CD4-positive, alpha-beta T cell (primary cell): ENCODE data around the gene VWA5B2. TPM values are rescaled to one million over a fixed set of nuclear protein-coding genes. Genes with fewer than 3 reads are reported as not detected.

ENCODE experiments used
- ATAC-seq: fragments of 200-7000 bp; cut with Tn5 transposase; one replicate; pipeline ENCODE4 v1.10.0; 2022; ENCODE audit warnings: mild to moderate bottlenecking; ENCODE audit not compliant: poor library complexity
- CTCF ChIA-PET: fragments of 350-600 bp; sonication (Branson Sonifier 250); formaldehyde crosslinking; loops from one replicate; lab custom pipeline; 2021; ENCODE audit warnings: antibody characterized with exemption, inconsistent platforms; lab: Charles Lee
- POLR2A ChIA-PET: fragments of 350-600 bp; sonication (Branson Sonifier 250); formaldehyde crosslinking; loops from one replicate; lab custom pipeline; 2021; ENCODE audit warnings: antibody characterized with exemption, inconsistent platforms; lab: Charles Lee
- DNase-seq, 14 experiments: peaks; one replicate each; pipeline ENCODE4 v3.0.0-alpha.2; 2013 to 2020; ENCODE audit warnings: mixed read lengths in 2 of 14
- H3K27ac ChIP-seq, 2 donors: one replicate each; pipeline versions ENCODE4 v1.5.1 to v1.7.0; 2013; ENCODE audit warnings: low read length in 2 of 2, low read depth in 1 of 2, mild to moderate bottlenecking in 1 of 2
- H3K27me3 ChIP-seq, 2 experiments: 1 replicate in 1 of 2; 2 replicates in 1 of 2; pipeline versions ENCODE4 v1.6.1 to v1.7.0; 2013; ENCODE audit warnings: low read length in 2 of 2, control low read depth in 1 of 2, mild to moderate bottlenecking in 1 of 2, moderate library complexity in 1 of 2; ENCODE audit not compliant: insufficient read depth in 2 of 2, control insufficient read depth in 1 of 2
- H3K36me3 ChIP-seq: one replicate; pipeline ENCODE4 v1.6.1; 2013; ENCODE audit warnings: low read length, control low read depth; ENCODE audit not compliant: insufficient read depth
- H3K4me1 ChIP-seq: one replicate; pipeline ENCODE4 v1.6.1; 2013; ENCODE audit warnings: low read length, control low read depth; ENCODE audit not compliant: insufficient read depth
- H3K4me3 ChIP-seq: one replicate; pipeline ENCODE4 v1.5.1; 2013; ENCODE audit warnings: mild to moderate bottlenecking, low read length, moderate library complexity
- H3K9me3 ChIP-seq, 2 experiments: 1 replicate in 1 of 2; 2 replicates in 1 of 2; pipeline versions ENCODE4 v1.6.1 to v1.7.0; 2013; ENCODE audit warnings: low read length in 2 of 2, mild to moderate bottlenecking in 2 of 2, control low read depth in 1 of 2, moderate library complexity in 1 of 2; ENCODE audit not compliant: control insufficient read depth in 1 of 2, insufficient read depth in 1 of 2
- H3K27ac Mint-ChIP-seq: one replicate; pipeline ENCODE4 v1.8.0; 2020; ENCODE audit warnings: mixed read lengths
- H3K27me3 Mint-ChIP-seq: one replicate; pipeline ENCODE4 v1.8.0; 2021; ENCODE audit warnings: mixed read lengths
- H3K36me3 Mint-ChIP-seq: one replicate; pipeline ENCODE4 v1.8.0; 2021; ENCODE audit warnings: low read depth, mixed read lengths
- H3K4me1 Mint-ChIP-seq: one replicate; pipeline ENCODE4 v1.8.0; 2021; ENCODE audit warnings: low read depth, mixed read lengths
- H3K4me3 Mint-ChIP-seq: one replicate; pipeline ENCODE4 v1.8.0; 2020; ENCODE audit warnings: mild to moderate bottlenecking, mixed read lengths
- H3K9me3 Mint-ChIP-seq: one replicate; pipeline ENCODE4 v1.8.0; 2020; ENCODE audit warnings: mixed read lengths
- intact Hi-C, 2 experiments: fragments of 100-400 bp; cut with DNase I in 1 of 2; cut with micrococcal nuclease in 1 of 2; formaldehyde crosslinking; loops; one replicate each; pipeline versions ENCODE4 v1.15.1 to v1.9.0; 2023 to 2025; cut with DNase I, micrococcal nuclease
- total RNA-seq, 174 experiments: library from RNA in 2 of 174; stranded (reverse) in 2 of 174; gene quantifications; one replicate each; pipeline ENCODE4 v1.2.3 and lab custom pipeline; 2021 to 2026
- TF ChIP-seq, protein P1 (sequence below): fragments of 200-600 bp; IDR thresholded peaks from one replicate; pipeline ENCODE4 v1.8.0; 2022; ENCODE audit warnings: antibody characterized with exemption, mild to moderate bottlenecking

VWA5B2 gene
- total RNA-seq, 2 experiments from 2014 or later, result not detected

DNA sequence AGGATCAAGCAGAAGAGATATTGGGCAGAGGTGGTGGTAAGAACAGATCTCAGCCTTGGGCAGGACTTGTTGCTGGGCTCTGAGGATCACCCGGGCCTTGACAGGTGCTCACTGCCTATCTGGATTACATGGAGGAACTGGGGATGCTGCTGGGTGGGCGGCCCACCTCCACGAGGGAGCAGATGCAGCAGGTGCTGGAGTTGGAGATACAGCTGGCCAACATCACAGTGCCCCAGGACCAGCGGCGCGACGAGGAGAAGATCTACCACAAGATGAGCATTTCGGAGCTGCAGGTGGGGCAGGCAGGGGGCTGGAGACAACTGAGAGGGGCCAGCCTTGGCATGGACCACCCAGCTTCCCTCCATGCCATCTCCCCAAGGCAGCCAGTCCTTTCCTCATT, 54.3 kb downstream of the VWA5B2 start:
- Mint-ChIP-seq H3K27ac (no peak overlapping the region), H3K4me3 (no peak overlapping the region), H3K36me3 (no peaks in the 10 kb centered on the region), H3K9me3 (no peaks in the 10 kb centered on the region), H3K27me3 (peaks cover 29% of the 10 kb centered on the region), H3K4me1 (no peaks in the 10 kb centered on the region)
- CTCF ChIA-PET, result interaction anchor here (0.9 kb wide), 1 partner anchor 56 kb away, joined by 4 read pairs; no protein-coding TSS in a partner anchor
- TF ChIP-seq, protein P1, sequence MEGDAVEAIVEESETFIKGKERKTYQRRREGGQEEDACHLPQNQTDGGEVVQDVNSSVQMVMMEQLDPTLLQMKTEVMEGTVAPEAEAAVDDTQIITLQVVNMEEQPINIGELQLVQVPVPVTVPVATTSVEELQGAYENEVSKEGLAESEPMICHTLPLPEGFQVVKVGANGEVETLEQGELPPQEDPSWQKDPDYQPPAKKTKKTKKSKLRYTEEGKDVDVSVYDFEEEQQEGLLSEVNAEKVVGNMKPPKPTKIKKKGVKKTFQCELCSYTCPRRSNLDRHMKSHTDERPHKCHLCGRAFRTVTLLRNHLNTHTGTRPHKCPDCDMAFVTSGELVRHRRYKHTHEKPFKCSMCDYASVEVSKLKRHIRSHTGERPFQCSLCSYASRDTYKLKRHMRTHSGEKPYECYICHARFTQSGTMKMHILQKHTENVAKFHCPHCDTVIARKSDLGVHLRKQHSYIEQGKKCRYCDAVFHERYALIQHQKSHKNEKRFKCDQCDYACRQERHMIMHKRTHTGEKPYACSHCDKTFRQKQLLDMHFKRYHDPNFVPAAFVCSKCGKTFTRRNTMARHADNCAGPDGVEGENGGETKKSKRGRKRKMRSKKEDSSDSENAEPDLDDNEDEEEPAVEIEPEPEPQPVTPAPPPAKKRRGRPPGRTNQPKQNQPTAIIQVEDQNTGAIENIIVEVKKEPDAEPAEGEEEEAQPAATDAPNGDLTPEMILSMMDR, result no peak
- Histone ChIP-seq H3K9me3 (no peaks in the 10 kb centered on the region), H3K27me3 (no peaks in the 10 kb centered on the region), H3K36me3 (no peaks in the 10 kb centered on the region), H3K4me3 (no peak overlapping the region), H3K4me1 (no peaks in the 10 kb centered on the region), H3K27ac (no peak overlapping the region)
- intact Hi-C loops, result no loop called here
- POLR2A ChIA-PET, result no interaction called here
- no peak for ATAC-seq
- DNase-seq, result no peak

DNA sequence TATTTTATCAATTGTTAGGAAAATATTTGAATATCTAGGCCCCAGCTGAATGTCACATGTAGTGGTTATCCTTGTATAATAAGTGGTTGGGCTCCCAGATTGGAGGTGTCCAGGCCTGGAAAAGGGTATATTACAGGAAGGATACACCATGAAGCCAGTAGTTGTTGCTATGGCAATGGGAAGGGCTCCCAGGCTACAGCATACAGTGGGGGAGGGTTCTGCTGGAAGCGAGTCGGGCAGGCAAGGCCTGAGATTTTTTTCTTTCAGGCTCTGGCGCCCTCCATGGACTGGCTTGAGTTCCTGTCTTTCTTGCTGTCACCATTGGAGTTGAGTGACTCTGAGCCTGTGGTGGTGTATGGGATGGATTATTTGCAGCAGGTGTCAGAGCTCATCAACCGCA, 55.3 kb downstream of the VWA5B2 start:
- Mint-ChIP-seq H3K9me3 (no peaks in the 10 kb centered on the region), H3K4me3 (no peak overlapping the region), H3K27me3 (peaks cover 32% of the 10 kb centered on the region), H3K4me1 (no peaks in the 10 kb centered on the region), H3K36me3 (no peaks in the 10 kb centered on the region), H3K27ac (no peak overlapping the region)
- H3K4me3 ChIP-seq, result no peak overlapping the region
- CTCF ChIA-PET, result interaction anchor here (0.5 to 0.9 kb wide), 2 partner anchors 57 to 175 kb away, joined by 3 to 4 read pairs; no protein-coding TSS in a partner anchor
- H3K36me3 ChIP-seq, result no peaks in the 10 kb centered on the region
- intact Hi-C loops, result loop anchor here in 1 of 2 experiments (5.0 kb wide), 1 partner anchor 57 kb away; the partner anchor contains the start of gene VWA5B2
- POLR2A ChIA-PET, result no interaction called here
- peaks cover 5% of the 10 kb centered on the region for H3K4me1 ChIP-seq
- DNase-seq (peak in 3 of 14 experiments; percentile 32 to 52 (median 34)), ATAC-seq (no peak)
- no peak overlapping the region for H3K27ac ChIP-seq
- peaks cover 3% of the 10 kb centered on the region in 2 experiments for H3K27me3 ChIP-seq
- TF ChIP-seq, protein P1, result no peak
- H3K9me3 ChIP-seq, result no peaks in the 10 kb centered on the region

DNA sequence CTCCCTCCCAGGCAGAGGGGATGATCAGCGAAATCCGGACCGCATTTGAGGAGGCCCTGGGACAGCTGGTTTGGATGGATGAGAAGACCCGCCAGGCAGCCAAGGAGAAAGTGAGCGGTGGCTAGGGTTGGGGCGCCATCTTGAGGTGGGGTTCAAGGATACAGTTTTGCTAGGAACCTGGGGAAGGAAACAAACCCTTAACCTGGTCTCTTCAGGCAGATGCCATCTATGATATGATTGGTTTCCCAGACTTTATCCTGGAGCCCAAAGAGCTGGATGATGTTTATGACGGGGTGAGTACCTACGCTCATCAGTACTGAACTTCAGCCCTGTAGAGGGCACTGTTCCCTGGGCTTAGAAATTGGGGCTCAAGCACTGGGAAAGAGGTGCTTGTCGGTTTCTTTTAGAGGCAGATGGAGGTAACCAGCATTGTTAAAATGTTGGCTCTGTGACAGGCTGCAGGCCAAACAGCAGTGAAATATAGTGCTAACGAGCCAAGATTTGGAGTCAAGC, 60.1 kb downstream of the VWA5B2 start:
- peaks cover 28% of the 10 kb centered on the region for H3K27me3 Mint-ChIP-seq
- H3K36me3 ChIP-seq, result no peaks in the 10 kb centered on the region
- ChIA-PET POLR2A (no interaction called here), CTCF (interaction anchor here (1.0 to 2.3 kb wide), 3 partner anchors 62 to 394 kb away, joined by 3 to 16 read pairs (median 6); no protein-coding TSS in a partner anchor)
- no peak overlapping the region for H3K4me3 Mint-ChIP-seq
- H3K4me3 ChIP-seq, result no peak overlapping the region
- no peaks in the 10 kb centered on the region for H3K9me3 ChIP-seq
- peaks cover 5% of the 10 kb centered on the region for H3K4me1 ChIP-seq
- DNase-seq (peak in 13 of 14 experiments; percentile 42 to 71 (median 50)), ATAC-seq (peak; percentile 77)
- TF ChIP-seq, protein P1, result peak; percentile 68
- peaks cover 3% of the 10 kb centered on the region in 2 experiments for H3K27me3 ChIP-seq
- H3K36me3 Mint-ChIP-seq, result no peaks in the 10 kb centered on the region
- no peaks in the 10 kb centered on the region for H3K4me1 Mint-ChIP-seq
- intact Hi-C loops, result loop anchor here (1.0 to 5.0 kb wide), 3 partner anchors 62 to 393 kb away; partner anchors contain the start of gene VWA5B2 (in 1 of the 2)
- no peak overlapping the region for H3K27ac ChIP-seq
- H3K27ac Mint-ChIP-seq, result no peak overlapping the region
- H3K9me3 Mint-ChIP-seq, result no peaks in the 10 kb centered on the region
